ENCODE data around the gene PRKAR1A.
"Not testable (repeated sequence)": the region's sequence is repeated elsewhere in the genome, so short reads cannot be mapped to it uniquely, and the experiment has no call there.

PRKAR1A gene

DNA sequence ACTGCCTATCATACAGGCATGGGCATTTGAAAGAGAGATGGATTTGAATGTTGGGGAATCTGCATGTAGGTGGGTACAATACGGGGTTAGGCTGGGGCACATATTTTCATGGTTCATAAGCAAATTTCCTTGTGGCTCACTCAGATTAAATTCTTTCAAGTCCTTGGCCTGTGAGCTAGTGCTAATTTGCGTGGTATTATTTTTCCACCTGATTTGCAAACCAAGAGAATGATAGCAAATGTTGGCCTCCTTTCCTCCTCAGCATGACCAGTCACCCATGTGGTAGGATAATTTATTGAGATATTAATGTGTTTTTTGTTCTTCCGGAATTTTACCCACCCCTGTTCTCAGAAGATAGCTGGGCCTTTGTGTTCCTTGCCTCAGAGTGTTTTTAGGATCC is 66.0 kb downstream of the PRKAR1A start:
- DNase-seq (ENCODE audit: low spot score), result no peak
- FAIRE-seq, result no peak

DNA sequence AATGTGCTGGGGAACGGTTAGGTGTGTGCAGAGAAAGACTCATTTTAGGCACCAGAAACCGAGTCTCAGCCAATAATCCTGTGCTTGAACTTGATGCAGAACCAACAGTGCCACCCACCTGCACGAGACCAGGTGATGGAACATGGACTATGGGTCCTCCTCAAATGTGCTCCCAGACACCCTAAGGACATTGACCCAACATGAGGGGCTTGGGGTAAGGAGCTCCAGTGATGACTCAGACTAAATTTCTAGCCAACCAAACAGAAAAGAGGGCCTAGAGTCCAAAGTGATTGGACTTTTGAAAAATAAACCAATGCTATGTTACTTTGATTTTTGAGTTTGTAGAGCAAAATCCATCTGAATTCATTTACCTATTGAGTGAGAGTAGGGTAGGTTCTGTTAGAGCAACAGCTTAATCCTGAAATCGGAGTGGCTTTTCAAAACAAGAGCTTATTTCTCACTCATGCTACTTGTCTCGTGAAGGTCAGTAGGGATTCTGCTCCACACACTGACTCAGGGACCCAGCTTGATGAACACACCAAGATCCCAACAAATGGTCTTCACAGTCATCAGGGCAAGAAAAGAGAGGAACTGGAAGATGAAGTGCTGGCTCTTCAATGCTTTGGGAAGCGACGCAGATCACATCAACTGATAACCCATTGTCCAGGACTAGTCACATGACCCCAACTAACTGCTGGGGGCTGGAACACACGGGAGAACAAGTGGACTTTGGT is 67.1 kb downstream of the PRKAR1A start:
- DNase-seq (ENCODE audit: low spot score), result no peak
- no peak for FAIRE-seq

DNA sequence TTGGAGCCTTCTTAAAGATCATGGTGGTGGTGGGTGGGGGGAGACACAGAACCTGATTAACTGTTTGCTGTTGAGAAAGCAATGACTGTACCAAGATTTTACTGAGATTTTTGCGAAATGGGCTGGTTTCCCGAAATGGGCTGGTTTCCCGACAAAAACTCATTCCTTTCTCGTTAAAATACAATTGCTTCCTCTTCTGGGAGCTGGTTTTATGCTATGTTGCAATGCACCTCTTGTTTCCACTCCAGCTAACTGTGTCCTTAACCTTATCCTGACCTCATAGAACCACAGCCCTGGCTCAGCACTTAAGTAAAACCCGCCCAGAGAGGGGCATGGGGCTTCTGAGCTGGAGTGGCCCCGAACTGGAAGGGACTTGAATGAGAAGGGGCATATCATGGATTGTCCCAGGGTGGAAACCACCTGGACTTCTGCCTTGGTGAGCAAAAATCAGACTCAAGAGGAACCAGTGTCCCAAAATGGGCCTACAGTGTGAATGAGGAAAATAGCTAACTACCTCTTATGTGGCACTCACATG is 68.1 kb downstream of the PRKAR1A start:
- FAIRE-seq (no peak), DNase-seq (ENCODE audit: low spot score) (no peak)

DNA sequence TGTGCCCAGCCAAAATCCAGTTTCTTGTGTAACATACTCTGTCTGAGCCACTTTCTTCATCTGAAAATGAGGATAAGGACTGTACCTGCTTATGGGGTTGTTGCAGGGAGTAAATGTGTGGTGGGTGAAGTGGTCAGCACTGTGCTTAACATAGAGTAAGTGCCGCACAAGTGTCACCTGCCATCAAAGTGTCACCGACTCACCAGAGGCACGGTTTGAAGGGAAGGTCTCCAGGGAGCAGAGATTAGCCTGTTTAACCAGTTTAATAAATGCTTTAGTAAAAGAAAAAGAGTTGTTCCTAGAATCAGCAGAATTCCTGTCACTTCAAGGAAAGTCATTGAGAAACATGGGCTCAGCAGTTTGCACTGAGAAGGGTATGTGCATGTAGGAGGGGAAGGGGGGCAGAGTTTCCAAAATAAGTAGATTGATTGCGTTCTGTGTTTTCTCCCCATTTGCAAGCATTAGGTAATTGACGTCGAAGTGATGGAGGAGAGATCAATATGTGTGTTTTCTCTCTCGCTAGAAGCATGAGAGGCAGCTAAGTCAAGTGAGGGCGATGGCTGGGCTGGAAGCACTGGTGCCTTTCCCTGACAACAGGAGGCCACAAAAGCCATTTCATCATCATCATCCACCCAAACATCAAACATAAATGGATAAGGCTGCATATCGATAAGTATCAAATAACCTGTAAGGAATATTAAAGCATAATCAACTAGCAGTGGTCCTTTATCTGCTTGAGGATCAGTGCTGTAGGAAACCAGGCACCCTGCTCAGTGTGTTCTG is 69.8 kb downstream of the PRKAR1A start:
- no peak for FAIRE-seq

DNA sequence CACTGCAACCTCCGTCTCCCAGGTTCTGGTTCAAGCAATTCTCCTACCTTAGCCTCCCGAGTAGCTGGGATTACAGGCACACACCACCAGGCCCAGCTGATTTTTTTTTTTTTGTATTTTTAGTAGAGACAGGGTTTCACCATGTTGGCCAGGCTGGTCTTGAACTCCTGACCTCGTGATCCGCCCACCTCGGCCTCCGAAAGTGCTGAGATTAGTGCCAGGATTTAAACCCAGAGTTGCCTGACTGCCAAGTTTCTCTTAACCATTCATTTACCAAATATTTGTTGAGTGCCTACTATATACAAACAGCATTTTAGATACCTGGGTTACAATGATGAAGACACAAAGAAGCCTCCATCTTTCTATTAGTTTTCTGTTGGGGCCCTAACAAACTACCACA is 70.6 kb downstream of the PRKAR1A start:
- DNase-seq (ENCODE audit: low spot score); FAIRE-seq: not testable (repeated sequence)

More for the DNA sequence above, 69.8 kb downstream of the PRKAR1A start:
- no peak for DNase-seq (ENCODE audit: low spot score)

DNA sequence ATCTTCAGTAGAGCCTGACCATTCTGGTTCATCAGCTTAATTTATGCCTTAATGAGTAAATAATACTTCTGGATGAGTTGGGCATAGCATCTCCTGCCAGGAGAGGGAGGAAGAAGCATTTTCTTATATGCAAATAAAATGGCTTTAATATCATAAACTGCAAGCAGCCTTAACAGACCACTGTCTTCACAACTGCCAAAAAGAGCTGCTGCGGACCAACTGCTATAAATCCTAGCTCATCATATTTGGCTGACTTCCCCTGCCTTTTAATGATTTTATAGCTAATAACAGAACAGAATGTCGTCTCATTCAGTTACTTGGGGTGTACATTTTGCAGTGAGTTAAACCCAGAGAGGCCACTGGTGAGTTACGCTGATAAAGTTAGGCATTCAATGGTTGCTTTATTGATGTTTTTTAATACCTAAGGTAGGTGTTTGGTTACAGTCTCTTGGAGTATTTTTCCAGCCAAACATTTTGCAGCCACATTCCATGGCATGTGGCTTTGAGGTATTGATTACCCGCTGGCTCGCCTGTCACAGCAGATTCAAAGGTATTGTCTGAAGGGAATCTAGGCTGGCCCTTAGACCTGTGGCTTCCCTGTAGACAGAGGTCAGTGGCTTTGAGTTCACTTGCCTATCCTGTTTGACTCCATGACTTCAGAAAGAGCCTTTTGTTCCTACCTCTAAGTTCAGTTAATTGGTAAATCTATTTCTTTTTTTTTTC is 72.5 kb downstream of the PRKAR1A start:
- FAIRE-seq (no peak), DNase-seq (ENCODE audit: low spot score) (no peak)

DNA sequence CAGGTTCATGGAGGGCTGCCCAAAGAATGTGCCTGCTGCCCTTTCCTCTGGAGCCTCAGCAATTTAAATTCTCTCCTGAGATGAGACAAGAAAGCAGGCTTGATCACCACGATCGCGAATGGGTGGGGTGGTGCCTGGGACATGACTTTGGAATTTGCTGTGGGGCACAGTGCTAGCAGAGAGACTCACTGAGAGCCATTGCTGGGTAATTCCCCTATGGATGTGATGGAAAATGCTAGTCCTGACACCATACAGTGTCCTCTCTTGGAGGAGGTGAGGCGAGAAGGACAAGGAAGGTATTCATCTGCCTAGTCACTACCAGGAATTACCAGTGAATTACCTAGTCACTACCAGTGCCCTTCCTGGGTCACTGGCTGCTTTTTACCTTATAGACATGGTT is 73.4 kb downstream of the PRKAR1A start:
- no peak for DNase-seq (ENCODE audit: low spot score)
- FAIRE-seq, result no peak

DNA sequence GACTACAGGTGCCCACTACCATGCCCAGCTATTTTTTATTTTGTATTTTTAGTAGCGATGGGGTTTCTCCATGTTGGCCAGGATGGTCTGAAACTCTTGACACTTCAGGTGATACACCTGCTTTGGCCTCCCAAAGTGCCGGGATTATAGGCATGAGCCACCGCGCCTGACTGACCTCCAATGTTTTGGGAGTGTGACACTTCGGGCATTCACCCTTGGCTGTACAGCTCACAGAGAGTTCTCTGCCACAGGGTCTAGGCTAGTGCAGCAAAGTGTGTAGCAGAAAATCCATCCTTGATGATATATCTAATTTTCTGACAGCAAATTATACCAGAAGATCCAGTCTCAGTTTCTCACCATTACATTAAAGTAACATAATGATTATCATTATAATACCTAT is 74.8 kb downstream of the PRKAR1A start:
- FAIRE-seq, result no peak
- no peak for DNase-seq (ENCODE audit: low spot score)

DNA sequence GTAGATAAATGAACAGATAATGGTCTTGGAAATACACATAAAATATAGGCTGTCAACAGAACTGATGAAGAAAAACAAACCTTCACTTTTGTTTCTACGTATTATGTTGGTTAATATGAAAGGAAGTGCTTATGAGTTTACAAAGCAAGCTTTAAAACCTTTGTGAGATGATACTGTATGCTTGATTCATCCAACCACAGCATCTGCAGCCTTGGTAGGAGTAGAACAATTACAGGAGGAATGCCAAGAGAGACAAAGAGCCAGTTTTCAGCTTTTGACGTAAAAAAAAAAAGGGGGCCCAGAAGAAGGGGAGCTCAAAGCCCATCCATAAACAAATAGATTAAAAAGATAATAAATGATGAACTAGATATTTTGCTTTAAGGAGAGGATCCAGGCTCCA is 75.6 kb downstream of the PRKAR1A start:
- FAIRE-seq (no peak), DNase-seq (ENCODE audit: low spot score) (no peak)

DNA sequence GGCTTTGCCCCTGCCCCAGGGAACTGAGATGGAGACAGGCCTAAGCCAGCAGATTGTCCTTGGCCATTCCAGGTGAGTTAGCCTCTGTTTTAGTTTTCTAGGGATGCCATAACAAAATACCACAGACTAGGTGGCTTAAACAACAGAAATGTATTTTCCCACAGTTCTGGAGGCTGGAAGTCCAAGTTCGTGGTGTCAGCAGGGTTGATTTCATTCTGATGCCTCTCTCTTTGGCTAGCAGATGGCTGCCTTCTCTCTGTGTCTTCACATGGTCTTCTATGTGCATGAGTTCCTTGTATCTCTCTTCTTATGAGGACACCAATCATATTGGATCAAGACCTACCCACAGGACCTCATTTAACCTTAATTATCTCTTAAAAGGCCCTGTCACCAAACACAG is 76.1 kb downstream of the PRKAR1A start:
- FAIRE-seq (no peak), DNase-seq (ENCODE audit: low spot score) (no peak)

DNA sequence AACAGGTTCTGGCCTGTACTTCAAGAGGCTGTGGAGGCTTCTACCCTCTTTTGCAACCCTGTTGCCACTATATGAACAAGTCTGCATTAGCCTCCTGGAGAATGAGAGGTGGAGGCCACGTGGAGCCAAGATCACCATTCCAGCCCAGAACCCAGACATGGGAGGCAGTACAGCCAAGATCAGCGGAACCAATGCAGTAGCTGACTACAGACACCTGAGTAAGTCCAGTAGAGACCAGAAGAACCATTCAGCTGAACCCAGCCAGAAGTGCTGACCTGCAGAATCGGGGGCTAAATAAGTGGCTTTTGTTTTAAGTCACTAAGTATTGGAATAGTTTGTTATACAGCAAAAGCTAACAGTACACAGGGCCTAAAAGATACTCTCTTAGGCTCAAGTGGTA is 76.9 kb downstream of the PRKAR1A start:
- FAIRE-seq (no peak), DNase-seq (ENCODE audit: low spot score) (no peak)

DNA sequence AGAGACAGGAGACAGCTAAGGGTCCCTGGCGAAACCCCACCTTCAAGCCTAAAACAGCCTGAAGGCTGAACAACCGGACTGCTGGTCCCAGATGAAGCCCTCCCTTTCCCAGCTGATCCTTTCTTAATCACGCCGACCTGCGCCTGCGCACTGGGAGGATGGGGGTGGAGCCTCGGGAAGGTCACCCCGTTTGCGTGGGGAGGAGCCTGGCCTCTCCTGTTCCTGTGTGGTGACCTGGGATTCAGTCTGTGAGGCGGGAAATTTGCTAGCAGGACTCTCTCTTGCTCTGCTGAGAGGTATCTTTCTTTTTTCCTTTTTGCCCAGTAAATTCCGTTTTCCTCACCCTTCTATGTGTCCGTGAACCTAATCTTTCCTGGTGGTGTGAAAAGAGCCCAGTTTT is 79.4 kb downstream of the PRKAR1A start:
- no peak for DNase-seq (ENCODE audit: low spot score)
- no peak for FAIRE-seq

DNA sequence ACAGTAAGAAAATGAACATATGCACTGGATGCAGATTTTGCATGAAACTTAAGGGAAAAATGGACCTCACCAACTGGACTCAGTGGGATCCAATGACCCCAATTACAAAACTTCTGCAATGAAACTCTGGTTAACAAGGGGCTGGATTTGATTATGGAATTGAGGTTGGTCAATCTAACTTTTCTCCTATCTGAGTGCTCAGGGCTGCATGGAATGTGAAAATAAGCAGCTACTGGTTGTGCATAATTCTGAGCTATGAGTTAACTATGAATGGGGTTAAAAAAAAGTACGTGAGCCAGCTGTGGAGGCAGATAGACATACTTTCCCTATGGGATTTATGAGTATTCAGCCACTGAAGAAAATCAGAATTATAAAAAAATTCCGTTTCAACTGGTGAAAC is 79.8 kb downstream of the PRKAR1A start:
- no peak for DNase-seq (ENCODE audit: low spot score)
- FAIRE-seq, result no peak

DNA sequence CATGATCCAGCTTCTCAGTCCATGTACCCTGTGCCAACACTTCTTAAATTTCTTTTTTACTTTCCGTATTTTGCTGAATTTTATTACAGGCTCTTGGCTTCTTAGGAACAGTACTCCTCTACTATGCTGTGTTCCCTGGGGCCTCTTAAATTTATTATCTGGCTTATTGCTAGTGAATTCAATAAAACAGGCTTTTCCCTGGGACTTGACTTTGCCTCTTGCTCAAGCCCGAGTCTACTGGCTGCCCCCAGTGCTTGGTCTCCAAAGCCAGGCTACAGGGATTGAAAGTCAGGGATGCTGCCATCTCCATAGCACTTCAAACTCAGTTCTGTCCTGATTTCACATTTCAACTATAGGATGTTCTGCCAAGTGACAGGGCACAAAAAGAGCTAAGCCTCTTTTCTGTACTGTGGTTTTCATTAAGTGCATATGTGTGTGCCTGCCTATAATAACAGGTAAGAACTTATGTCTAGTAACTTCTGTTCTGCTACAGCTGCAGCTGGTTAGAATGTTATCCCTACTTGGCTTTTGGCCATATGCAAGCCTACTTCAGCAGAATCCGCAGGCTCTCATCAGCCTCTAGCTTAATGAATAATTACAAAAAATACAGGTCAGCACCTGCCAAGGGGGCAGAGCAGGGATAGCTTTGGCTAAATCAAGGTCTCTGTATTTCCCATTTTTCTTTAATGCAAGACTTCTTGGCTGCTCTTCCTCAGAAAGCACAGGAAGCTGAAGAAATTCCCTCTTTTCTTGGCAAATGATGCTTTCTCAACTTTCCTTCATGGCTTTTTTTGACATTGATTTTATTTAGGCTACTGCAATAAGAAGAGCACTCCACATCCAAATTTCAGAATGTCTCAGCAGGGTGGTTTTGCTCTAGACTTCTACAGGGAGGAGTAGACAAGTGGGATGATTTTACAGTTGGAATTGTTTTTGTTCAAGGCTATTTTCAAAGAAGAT is 80.7 kb downstream of the PRKAR1A start:
- FAIRE-seq, result no peak
- no peak for DNase-seq (ENCODE audit: low spot score)

DNA sequence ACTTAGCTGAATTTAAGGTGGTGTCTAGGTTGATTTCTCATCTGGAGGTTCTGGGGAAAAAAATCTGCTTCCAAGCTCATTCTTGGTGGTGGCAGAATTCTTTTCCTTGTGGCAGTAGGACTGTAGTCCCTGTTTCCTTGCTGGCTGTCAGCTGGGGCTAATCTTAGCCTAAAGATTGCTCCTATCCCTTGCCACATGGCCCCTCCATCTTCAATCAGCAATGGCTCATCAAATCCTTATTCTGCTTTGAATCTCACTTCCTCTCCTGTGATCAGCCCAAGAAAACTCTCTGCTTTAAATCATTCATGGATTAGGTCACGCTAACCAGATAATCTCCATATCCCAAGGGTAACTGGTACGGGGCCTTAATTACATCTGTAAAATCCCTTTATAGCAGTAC is 82.3 kb downstream of the PRKAR1A start:
- FAIRE-seq (no peak), DNase-seq (ENCODE audit: low spot score) (no peak)

DNA sequence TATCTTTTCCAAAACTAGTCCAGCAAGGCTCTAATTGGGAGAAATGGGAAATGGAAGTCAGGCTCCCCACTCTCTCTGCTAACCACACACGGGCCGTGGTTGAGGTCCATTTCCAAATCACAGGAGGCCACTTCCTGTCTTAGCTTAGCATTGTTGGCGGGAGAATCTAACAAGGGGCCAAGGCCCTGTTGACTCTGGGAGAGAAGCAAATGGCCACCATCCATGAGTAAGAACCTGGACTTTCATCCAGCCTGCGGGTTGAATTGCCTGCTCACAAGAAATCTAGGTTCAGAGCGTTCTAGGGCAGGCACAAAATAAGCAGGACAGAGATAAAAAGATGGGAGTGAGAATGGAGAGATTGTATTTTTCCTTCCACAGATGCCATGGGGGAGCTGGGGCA is 83.3 kb downstream of the PRKAR1A start:
- DNase-seq (ENCODE audit: low spot score), result no peak
- FAIRE-seq, result no peak

DNA sequence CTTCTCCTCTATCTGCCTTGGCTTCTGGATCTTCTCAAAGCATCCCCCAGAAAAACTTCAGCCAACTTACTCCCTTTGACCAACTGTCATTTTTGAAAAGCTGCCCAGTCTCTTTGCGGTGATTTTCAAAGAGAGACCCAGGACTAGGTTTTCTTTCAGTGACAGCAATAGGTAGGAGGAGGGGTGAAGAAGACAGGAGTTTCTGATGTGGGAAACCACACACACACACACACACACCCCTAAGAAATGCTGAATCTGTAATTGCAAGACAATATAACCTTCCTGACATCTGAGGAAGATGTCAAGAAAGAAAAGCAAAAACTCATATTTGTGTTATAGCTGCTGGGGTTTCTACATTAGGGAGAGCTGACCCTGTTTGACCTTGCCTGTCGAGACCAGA is 83.8 kb downstream of the PRKAR1A start:
- no peak for DNase-seq (ENCODE audit: low spot score)
- FAIRE-seq, result no peak

DNA sequence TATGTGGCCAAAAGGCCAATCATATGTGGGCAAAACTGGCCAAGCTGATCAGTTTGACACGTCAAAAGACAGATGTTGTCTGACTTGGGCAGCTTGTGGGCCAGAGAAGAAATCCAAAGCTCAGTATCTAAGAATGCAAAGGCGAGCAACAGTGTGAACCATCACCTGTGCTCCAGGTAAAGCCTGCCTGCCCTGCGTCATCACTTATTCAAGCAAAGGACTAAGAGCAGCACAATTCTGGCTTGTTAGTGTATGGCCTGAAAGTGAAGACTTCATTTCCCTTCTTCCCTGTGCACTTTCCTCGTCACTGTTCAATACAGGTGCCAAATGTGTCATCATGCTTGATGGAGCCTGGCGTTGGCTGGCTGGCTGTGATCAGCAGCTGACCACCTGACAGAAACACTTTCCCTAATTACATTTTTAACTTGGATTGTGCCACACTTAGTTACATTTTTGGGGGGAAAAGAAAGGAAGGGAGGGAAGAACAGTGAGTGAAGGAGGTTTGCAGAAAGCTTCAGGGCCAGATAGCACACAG is 84.2 kb downstream of the PRKAR1A start:
- no peak for FAIRE-seq

DNA sequence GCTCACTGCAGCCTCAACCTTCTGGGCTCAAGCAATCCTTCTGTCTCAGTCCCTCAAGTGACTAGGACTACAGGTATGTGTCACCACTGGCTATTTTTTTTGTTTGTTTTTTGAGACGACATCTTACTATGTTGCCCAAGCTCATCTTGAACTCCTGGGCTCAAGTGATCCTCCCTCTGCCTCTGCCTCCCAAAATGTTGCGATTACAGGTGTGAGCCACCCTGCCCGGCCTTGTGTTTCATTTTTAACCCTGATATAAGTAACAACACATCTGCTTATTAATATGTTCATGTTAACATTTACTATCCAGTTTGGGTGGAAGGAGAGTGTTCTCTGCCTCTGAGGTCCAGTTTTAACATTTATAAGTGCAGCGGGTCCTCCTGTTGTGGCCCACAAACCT is 85.8 kb downstream of the PRKAR1A start:
- FAIRE-seq (no peak), DNase-seq (ENCODE audit: low spot score) (no peak)

More for the DNA sequence above, 84.2 kb downstream of the PRKAR1A start:
- DNase-seq (ENCODE audit: low spot score), result no peak

DNA sequence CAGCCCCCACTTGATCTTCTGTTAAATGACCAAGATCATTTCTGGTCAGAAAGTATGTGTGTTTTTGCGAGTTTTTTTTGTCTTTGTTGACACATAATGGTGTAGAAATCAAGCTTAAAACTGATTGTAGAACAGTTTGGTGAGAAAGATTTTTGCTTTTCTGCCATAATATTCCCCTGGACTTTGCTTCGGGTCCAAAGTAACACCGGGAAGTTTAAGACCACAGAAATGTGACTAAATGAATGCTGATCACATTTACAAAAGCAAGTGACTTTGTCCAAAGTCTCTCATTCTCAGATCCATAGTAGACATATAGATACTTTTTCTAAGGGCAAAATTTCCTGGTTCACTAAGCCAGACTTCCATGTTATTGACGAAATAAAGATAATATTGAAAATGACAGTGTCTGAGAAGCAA is 86.3 kb downstream of the PRKAR1A start:
- FAIRE-seq, result no peak
- DNase-seq (ENCODE audit: low spot score), result no peak

DNA sequence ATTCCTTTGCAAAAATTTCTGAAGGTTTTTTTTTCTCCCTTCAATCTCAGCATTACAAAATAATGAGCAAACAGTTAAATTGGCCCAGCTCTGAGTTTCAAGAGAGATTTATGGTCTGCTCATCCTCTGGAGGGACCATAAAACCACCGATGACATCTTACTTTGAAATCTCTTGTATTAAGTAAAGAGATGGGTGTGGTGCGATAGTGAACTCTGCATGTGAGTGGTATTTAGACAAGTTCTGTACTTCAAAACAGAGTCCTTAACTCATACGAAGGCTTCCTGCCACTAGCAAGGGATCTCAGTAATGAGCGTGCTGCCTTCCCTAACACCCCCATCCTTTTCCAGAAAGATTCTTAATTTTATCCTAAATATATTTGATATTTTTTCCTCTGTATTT is 86.9 kb downstream of the PRKAR1A start:
- DNase-seq (ENCODE audit: low spot score) (no peak), FAIRE-seq (no peak)
